Glutamatergic neuron (in vitro differentiated cells): ENCODE measurements around the gene TP53BP2. TPM values are rescaled to one million over a fixed set of nuclear protein-coding genes. Genes with fewer than 3 reads are reported as not detected.

ENCODE experiments used
- DNase-seq: peaks from one replicate; pipeline ENCODE4 v3.0.0; 2022
- H3K27ac Mint-ChIP-seq: one replicate; pipeline ENCODE4 v1.8.0; 2020; ENCODE audit warnings: mild to moderate bottlenecking, mixed read lengths, inconsistent platforms; ENCODE audit not compliant: unreplicated experiment
- H3K27me3 Mint-ChIP-seq: one replicate; pipeline ENCODE4 v1.8.0; 2020; ENCODE audit warnings: mild to moderate bottlenecking, moderate library complexity, mixed read lengths, inconsistent platforms; ENCODE audit not compliant: unreplicated experiment
- H3K36me3 Mint-ChIP-seq: one replicate; pipeline ENCODE4 v1.8.0; 2020; ENCODE audit warnings: mild to moderate bottlenecking, mixed read lengths, inconsistent platforms; ENCODE audit not compliant: unreplicated experiment
- H3K4me1 Mint-ChIP-seq: one replicate; pipeline ENCODE4 v1.8.0; 2020; ENCODE audit warnings: mild to moderate bottlenecking, low read depth, mixed read lengths, inconsistent platforms; ENCODE audit not compliant: unreplicated experiment
- H3K4me3 Mint-ChIP-seq: one replicate; pipeline ENCODE4 v1.8.0; 2020; ENCODE audit warnings: mild to moderate bottlenecking, mixed read lengths, inconsistent platforms; ENCODE audit not compliant: unreplicated experiment
- H3K9me3 Mint-ChIP-seq: one replicate; pipeline ENCODE4 v1.8.0; 2020; ENCODE audit warnings: mild to moderate bottlenecking, moderate library complexity, mixed read lengths, inconsistent platforms; ENCODE audit not compliant: unreplicated experiment
- CTCF ChIP-seq: fragments of 200-600 bp; sonication (generic); IDR thresholded peaks from one replicate; pipeline ENCODE4 v1.5.0; 2021; ENCODE audit not compliant: partially characterized antibody, unreplicated experiment
- total RNA-seq: library from RNA; stranded (reverse); fragmentation: NEBNext Ultra II Directional; extraction: Animal tissue kit (Norgen Biotek cat#: 25700); gene quantifications from one replicate; pipeline ENCODE4 v1.2.1, GENCODE V29; 2021; ENCODE audit not compliant: unreplicated experiment

Gene TP53BP2
- total RNA-seq, 1 donor from 2014 or later, result 50.7 TPM

GRCh38 chr1:223732993-223733798 lies 112.6 kb downstream of the TP53BP2 start:
- no peak for TF ChIP-seq CTCF
- Mint-ChIP-seq H3K27ac (no peak overlapping the region), H3K4me3 (no peak overlapping the region), H3K36me3 (no peaks in the 10 kb centered on the region), H3K27me3 (peaks cover 6% of the 10 kb centered on the region), H3K4me1 (peaks cover 3% of the 10 kb centered on the region), H3K9me3 (peaks cover 5% of the 10 kb centered on the region)
- no peak for DNase-seq

- peaks cover 5% of the 10 kb centered on the region for H3K9me3 Mint-ChIP-seq
- H3K4me3 Mint-ChIP-seq, result no peak overlapping the region
- peaks cover under 1% of the 10 kb centered on the region for H3K4me1 Mint-ChIP-seq
- no peak overlapping the region for H3K27ac Mint-ChIP-seq
- DNase-seq, result no peak
- no peak for TF ChIP-seq CTCF
- peaks cover 14% of the 10 kb centered on the region for H3K27me3 Mint-ChIP-seq
- H3K36me3 Mint-ChIP-seq, result no peaks in the 10 kb centered on the region
Observed at GRCh38 chr1:223731133-223731770, 114.5 kb downstream of the TP53BP2 start.

GRCh38 chr1:223730479-223731132 lies 115.1 kb downstream of the TP53BP2 start:
- H3K27me3 Mint-ChIP-seq, result peaks cover 12% of the 10 kb centered on the region
- no peak for TF ChIP-seq CTCF
- no peak overlapping the region for H3K27ac Mint-ChIP-seq
- peaks cover 1% of the 10 kb centered on the region for H3K4me1 Mint-ChIP-seq
- H3K36me3 Mint-ChIP-seq, result no peaks in the 10 kb centered on the region
- no peak for DNase-seq
- H3K9me3 Mint-ChIP-seq, result peaks cover 5% of the 10 kb centered on the region
- H3K4me3 Mint-ChIP-seq, result no peak overlapping the region

GRCh38 chr1:223729906-223730305 lies 115.8 kb downstream of the TP53BP2 start:
- H3K4me1 Mint-ChIP-seq, result peaks cover 1% of the 10 kb centered on the region
- no peak for DNase-seq
- no peak overlapping the region for H3K27ac Mint-ChIP-seq
- peaks cover 12% of the 10 kb centered on the region for H3K27me3 Mint-ChIP-seq
- no peaks in the 10 kb centered on the region for H3K36me3 Mint-ChIP-seq
- H3K4me3 Mint-ChIP-seq, result no peak overlapping the region
- no peak for TF ChIP-seq CTCF
- H3K9me3 Mint-ChIP-seq, result peaks cover 5% of the 10 kb centered on the region

Other genes with a start within 250 kb of the TP53BP2 start
- not detected for gene CAPN8, start 180.2 kb downstream of the TP53BP2 start, total RNA-seq
- 25.6 TPM for gene CAPN2, start 133.4 kb downstream of the TP53BP2 start, total RNA-seq